ENCODE measurements around the gene ADCY1. TPM values are rescaled to one million over a fixed set of nuclear protein-coding genes. Genes with fewer than 3 reads are reported as not detected.

The ADCY1 gene
- total RNA-seq (2022; extraction: Qiagen RNA extraction): 2.1 to 2.5 TPM (median 2.4 TPM) in 5 replicates

DNA sequence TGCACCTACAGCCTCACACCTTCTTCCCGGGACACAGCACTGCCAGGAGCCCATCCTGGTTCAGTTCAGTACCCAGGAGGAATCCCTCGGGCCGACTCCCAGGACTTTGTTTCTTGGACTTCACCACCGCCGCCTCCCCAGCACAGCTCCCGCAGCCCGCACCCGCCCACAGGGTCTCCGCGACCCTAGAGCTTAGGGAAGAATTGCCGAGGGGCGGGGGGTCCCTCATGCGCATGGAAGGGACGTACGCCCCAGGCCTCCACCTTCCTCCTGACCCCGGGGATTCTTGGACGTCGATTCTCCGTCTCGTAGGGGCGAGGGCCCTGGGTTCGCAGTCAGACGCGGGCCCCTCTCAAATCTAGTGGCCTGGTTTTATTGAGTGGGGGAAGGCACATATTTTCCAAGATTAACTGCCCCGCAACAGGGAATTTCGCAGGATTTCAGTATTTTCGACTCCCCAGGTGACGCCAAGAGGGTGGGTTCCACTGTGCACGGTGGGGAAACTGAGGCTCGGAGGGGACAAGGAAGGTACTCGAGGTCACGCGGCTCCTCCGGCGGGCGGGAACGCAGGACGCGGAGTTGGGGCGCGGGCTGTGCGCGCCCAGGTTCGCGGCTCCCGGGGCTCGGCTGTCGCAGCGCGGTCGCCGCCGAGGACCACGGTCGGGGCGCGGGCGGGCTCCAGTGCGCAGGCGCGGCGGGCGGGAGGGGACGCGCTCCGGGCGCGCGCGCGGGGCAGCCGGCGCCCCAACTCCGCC lies at the start of gene ADCY1:
ADCY1 (plus strand) TSS at position 708 of the 755 bp plus-strand sequence. CDS start 176 bp downstream, outside the sequence.

